Measurements from ENCODE around the gene DAG1.

The DAG1 gene

DNA sequence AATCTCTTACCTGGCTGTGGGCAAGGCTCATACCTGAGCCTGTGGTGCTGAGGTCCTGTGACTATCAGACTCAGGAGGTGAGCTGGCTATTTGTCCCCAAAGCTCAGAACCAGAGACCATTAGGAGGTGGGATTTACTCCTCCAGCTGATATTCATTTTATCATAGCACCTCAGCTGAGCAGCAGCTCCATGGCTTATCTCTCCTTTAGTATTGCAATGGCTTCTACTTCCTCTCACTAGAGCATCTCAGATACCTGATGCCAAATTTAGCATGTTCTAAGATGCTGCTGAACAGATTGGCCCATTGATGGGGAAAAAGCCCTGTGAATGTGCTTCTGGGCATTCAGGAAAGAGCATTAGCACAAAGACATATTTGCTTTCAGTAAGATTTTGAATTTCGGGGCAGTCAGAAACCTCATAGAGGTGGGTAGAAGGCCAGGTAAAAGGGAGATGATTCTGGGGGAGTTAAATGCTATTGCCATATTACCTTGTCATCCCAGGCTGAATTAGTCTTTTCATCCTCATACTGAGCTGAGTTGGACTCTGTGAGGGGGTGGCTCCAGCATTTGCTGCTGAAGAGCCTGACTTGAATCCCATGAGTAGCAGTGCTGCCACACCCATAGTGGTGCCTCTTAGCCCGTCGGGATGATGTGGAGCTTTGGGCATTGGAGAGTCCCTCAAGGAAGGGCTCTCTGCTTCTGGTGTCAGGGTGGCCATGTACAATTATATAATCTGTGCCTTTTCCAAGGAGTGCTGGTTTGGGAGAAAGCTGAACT, 86.6 kb downstream of the DAG1 start:
- peaks cover 10% of the 10 kb centered on the region for H3K4me1 ChIP-seq
- H3K79me2 ChIP-seq = peaks cover 62% of the 10 kb centered on the region
- no peak overlapping the region for H3K9ac ChIP-seq
- no peak overlapping the region for H3K27ac ChIP-seq
- no peak overlapping the region for H3K4me3 ChIP-seq (ENCODE audit: low read depth, low read length)
- H3K27me3 ChIP-seq (ENCODE audit: control insufficient read depth, insufficient read depth, low read length) = no peaks in the 10 kb centered on the region
- TF ChIP-seq, protein P1, sequence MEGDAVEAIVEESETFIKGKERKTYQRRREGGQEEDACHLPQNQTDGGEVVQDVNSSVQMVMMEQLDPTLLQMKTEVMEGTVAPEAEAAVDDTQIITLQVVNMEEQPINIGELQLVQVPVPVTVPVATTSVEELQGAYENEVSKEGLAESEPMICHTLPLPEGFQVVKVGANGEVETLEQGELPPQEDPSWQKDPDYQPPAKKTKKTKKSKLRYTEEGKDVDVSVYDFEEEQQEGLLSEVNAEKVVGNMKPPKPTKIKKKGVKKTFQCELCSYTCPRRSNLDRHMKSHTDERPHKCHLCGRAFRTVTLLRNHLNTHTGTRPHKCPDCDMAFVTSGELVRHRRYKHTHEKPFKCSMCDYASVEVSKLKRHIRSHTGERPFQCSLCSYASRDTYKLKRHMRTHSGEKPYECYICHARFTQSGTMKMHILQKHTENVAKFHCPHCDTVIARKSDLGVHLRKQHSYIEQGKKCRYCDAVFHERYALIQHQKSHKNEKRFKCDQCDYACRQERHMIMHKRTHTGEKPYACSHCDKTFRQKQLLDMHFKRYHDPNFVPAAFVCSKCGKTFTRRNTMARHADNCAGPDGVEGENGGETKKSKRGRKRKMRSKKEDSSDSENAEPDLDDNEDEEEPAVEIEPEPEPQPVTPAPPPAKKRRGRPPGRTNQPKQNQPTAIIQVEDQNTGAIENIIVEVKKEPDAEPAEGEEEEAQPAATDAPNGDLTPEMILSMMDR (IDR thresholded peaks at IDR 0.05) = no peak
- no peaks in the 10 kb centered on the region for H3K36me3 ChIP-seq (ENCODE audit: control insufficient read depth, insufficient read depth, low read length)
- H3K9me3 ChIP-seq (ENCODE audit: control insufficient read depth, low read length) = no peaks in the 10 kb centered on the region
- H3K4me2 ChIP-seq (ENCODE audit: low read length) = no peak overlapping the region
- no peak overlapping the region for H2AFZ ChIP-seq

DNA sequence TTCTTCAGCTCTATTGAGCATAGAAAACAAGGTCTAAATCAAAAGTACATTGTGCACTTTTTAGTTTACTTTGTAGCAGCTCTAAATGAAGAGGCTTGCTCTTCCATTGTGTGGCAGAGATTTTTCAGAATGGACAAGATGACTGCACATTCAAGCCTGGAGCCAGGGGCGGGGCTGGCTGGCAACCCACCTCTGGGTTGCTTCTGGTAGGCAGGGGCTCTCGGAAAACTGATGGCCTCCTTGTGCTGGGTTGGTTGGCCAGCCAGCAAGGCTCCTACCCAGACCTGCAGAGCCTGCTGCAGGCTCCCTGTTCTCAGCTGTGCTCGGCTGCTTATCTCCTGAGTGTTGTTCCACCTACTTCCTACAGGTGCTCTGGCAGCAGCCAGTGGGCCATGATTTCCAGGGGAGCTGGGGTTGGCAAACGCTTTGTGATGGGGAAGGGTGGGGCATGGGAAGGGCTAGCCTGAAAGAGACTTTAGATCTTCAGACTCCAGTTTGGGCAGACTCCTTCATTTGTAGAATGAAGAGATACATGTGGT, 93.0 kb downstream of the DAG1 start:
- TF ChIP-seq, protein P1 (IDR thresholded peaks at IDR 0.05) = no peak
- Histone ChIP-seq H3K4me2 (ENCODE audit: low read length) (no peak overlapping the region), H3K36me3 (ENCODE audit: control insufficient read depth, insufficient read depth, low read length) (no peaks in the 10 kb centered on the region), H3K4me3 (ENCODE audit: low read depth, low read length) (no peak overlapping the region), H2AFZ (no peak overlapping the region), H3K4me1 (no peaks in the 10 kb centered on the region), H3K27me3 (ENCODE audit: control insufficient read depth, insufficient read depth, low read length) (no peaks in the 10 kb centered on the region), H3K27ac (no peak overlapping the region), H3K79me2 (peaks cover 38% of the 10 kb centered on the region), H3K9ac (no peak overlapping the region), H3K9me3 (ENCODE audit: control insufficient read depth, low read length) (no peaks in the 10 kb centered on the region)

DNA sequence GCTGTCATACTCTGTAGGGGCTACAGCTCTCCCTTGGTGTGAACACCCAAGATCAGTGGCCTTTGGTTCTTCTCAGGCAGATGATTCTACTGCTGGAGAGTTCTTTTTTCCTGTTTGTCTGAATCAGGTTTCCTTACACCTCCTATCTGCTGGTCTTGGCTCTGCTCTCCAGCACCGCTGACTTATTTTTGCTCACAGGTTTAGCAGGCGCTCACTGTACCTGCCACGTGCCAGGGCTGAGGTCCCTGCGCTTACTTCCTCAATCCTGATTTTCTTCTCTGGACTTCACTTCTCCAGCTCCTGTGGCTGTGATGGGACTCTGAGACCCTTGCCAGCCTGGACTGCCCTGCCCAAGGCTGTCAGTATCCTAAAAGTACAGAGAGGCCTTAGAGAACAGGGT, 93.7 kb downstream of the DAG1 start:
- TF ChIP-seq, protein P1 (IDR thresholded peaks at IDR 0.05) = no peak
- no peaks in the 10 kb centered on the region for H3K4me1 ChIP-seq
- H3K27me3 ChIP-seq (ENCODE audit: control insufficient read depth, insufficient read depth, low read length) = no peaks in the 10 kb centered on the region
- H3K27ac ChIP-seq = no peak overlapping the region
- H3K36me3 ChIP-seq (ENCODE audit: control insufficient read depth, insufficient read depth, low read length) = no peaks in the 10 kb centered on the region
- H3K9ac ChIP-seq = no peak overlapping the region
- H3K4me2 ChIP-seq (ENCODE audit: low read length) = no peak overlapping the region
- no peak overlapping the region for H3K4me3 ChIP-seq (ENCODE audit: low read depth, low read length)
- H3K9me3 ChIP-seq (ENCODE audit: control insufficient read depth, low read length) = no peaks in the 10 kb centered on the region
- peaks cover 32% of the 10 kb centered on the region for H3K79me2 ChIP-seq
- H2AFZ ChIP-seq = no peak overlapping the region

DNA sequence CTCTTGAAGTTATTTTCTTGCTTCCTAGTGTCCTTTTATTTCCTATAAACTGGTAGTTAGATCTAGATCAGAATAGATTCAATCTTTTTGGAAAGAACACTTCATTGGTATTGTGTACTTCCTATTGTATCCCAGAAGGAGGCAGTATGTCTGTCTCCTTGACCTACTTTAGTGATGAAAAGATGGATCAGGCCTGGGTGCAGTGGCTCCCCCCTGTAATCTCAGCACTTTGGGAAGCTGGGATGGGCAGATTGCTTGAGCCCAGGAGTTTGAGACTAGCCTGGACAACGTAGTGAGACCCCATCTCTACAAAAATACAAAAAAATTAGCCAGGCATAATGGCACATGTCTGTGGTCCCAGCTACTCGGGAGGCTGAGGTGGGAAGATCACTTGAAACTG, 96.2 kb downstream of the DAG1 start:
- Histone ChIP-seq H3K4me3 (ENCODE audit: low read depth, low read length) (no peak overlapping the region), H2AFZ (no peak overlapping the region), H3K9me3 (ENCODE audit: control insufficient read depth, low read length) (no peaks in the 10 kb centered on the region), H3K27me3 (ENCODE audit: control insufficient read depth, insufficient read depth, low read length) (no peaks in the 10 kb centered on the region), H3K36me3 (ENCODE audit: control insufficient read depth, insufficient read depth, low read length) (no peaks in the 10 kb centered on the region), H3K79me2 (peaks cover 14% of the 10 kb centered on the region), H3K4me2 (ENCODE audit: low read length) (no peak overlapping the region), H3K4me1 (no peaks in the 10 kb centered on the region), H3K9ac (no peak overlapping the region), H3K27ac (no peak overlapping the region)
- TF ChIP-seq, protein P1 (IDR thresholded peaks at IDR 0.05) = no peak

DNA sequence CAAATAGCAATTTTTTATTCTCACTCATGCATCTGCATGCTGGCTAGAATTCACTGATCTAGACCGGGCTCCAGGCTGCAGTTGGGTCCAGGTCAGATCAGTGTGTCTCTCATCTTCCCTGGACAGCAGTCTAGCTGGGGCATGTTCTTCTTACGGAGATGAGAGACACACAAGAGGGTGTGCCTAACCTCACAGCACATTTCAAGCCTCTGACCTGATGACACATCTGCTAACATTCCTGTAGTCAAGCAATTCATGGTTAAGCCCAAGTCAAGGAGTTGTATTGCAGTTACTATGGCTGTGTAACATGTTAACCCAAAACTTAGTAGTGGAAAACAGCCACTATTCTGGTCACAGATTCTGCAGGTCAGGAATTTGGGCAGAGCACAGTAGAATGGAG, 97.3 kb downstream of the DAG1 start:
- peaks cover 16% of the 10 kb centered on the region for H3K79me2 ChIP-seq
- no peak overlapping the region for H3K4me3 ChIP-seq (ENCODE audit: low read depth, low read length)
- TF ChIP-seq, protein P1 (IDR thresholded peaks at IDR 0.05) = no peak
- no peak overlapping the region for H2AFZ ChIP-seq
- H3K27me3 ChIP-seq (ENCODE audit: control insufficient read depth, insufficient read depth, low read length) = no peaks in the 10 kb centered on the region
- H3K27ac ChIP-seq = no peak overlapping the region
- H3K36me3 ChIP-seq (ENCODE audit: control insufficient read depth, insufficient read depth, low read length) = no peaks in the 10 kb centered on the region
- H3K9ac ChIP-seq = no peak overlapping the region
- no peaks in the 10 kb centered on the region for H3K9me3 ChIP-seq (ENCODE audit: control insufficient read depth, low read length)
- no peak overlapping the region for H3K4me2 ChIP-seq (ENCODE audit: low read length)
- H3K4me1 ChIP-seq = no peaks in the 10 kb centered on the region
